Measurements from ENCODE around the gene RGS3. TPM values are rescaled to one million over a fixed set of nuclear protein-coding genes. Genes with fewer than 3 reads are reported as not detected.

The RGS3 gene
- total RNA-seq, 1 experiment from 2014 or later, result 39.4 TPM

DNA sequence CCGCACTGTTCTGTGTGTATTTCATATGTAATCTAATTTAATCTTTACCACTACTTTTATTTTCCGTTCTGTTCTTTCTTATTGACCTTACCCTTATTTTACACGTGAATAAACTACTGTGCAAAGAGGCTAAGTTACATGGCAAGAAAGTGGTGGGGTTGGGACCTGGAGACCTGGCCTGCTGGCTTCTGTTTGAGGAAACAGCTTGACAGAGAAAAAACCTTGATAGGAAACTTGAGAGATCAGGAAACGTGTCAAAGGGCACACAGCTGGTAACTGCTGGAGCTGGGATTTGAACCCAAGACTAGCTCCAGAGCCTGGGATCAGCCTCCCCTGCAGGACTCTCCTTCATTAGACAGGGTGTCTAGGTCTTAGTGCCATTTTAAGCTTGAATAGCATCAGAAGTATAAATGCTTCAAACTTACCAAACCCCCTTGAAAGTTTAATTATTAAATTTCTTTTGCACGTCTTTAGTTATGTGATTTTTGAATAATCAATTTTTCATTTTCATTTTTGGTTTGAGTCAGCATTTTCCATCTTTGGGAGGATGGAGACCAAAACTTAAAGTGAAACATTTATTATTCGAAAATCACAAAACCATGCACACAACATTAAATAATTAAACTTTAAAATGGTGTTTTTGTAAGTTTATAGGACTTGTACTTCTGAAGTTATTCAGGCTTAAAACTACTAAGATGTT is 129.5 kb downstream of the RGS3 start:
- CTCF ChIA-PET, result interaction anchor here (1.1 to 11.8 kb wide), 4 partner anchors 8 to 147 kb away, joined by 4 to 287 read pairs (median 14); no protein-coding TSS in a partner anchor
- Histone ChIP-seq H4K20me1 (ENCODE audit: insufficient read depth) (no peaks in the 10 kb centered on the region), H3K9me2 (ENCODE audit: insufficient read depth) (no peaks in the 10 kb centered on the region), H3K4me2 (ENCODE audit: low read length) (peak overlapping the region; percentile 38), H3K9me3 (ENCODE audit: control insufficient read depth in 1 of 2, insufficient read depth in 1 of 2, low read depth in 1 of 2, low read length in 2 of 2) (no peaks in the 10 kb centered on the region), H3K9ac (ENCODE audit: low read length) (no peak overlapping the region), H3K27me3 (ENCODE audit: insufficient read depth, low read length) (no peaks in the 10 kb centered on the region), H3K4me1 (ENCODE audit: control insufficient read depth in 1 of 2, insufficient read depth in 2 of 2, low read length in 2 of 2) (peaks cover 9 to 16% of the 10 kb centered on the region in 2 experiments), H3K27ac (ENCODE audit: low read depth, low read length) (no peak overlapping the region), H2AFZ (ENCODE audit: low read depth, low read length, poor library complexity, severe bottlenecking) (no peak overlapping the region), H3K36me3 (ENCODE audit: control insufficient read depth in 1 of 2, insufficient read depth in 2 of 2, low read length in 2 of 2) (peaks cover 2% of the 10 kb centered on the region in 2 experiments; a peak in 2 of 4 replicates), H3K4me3 (replicated peaks in 1 of 2; ENCODE audit: low read depth in 1 of 2, low read length in 2 of 2) (no peak overlapping the region), H3K79me2 (ENCODE audit: insufficient read depth, low read length) (no peaks in the 10 kb centered on the region)
- no peak for DNase-seq (ENCODE audit: low read depth, low spot score)
- intact Hi-C loops (cut with micrococcal nuclease), result no loop called here
- POLR2A ChIA-PET, result interaction anchor here (0.9 to 1.3 kb wide), 3 partner anchors 9 to 65 kb away, joined by 3 to 5 read pairs (median 4); no protein-coding TSS in a partner anchor
- RAD21 ChIA-PET (ENCODE audit: low non-redundant PET in 1 of 2, low total read pairs in 2 of 2, uncharacterized antibody in 2 of 2, unreplicated experiment in 2 of 2), result interaction anchor here (2.5 to 2.8 kb wide), 2 partner anchors 62 to 63 kb away, joined by 28 to 68 read pairs; no protein-coding TSS in a partner anchor
- ATAC-seq, result no peak
- BruUV-seq (replicated peaks), result no TSS peak
- TF ChIP-seq, protein P1, sequence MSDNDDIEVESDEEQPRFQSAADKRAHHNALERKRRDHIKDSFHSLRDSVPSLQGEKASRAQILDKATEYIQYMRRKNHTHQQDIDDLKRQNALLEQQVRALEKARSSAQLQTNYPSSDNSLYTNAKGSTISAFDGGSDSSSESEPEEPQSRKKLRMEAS (IDR thresholded peaks at IDR 0.05), result no peak
- TF ChIP-seq CBX3 (IDR thresholded peaks at IDR 0.05; ENCODE audit: low read depth) (no peak), EGR1 (IDR thresholded peaks at IDR 0.05; ENCODE audit: low read depth) (no peak), POLR2AphosphoS5 (IDR thresholded peaks at IDR 0.05; ENCODE audit: low read depth, low read length) (no peak), SRF (IDR thresholded peaks at IDR 0.05; ENCODE audit: low read depth) (no peak), YY1 (IDR thresholded peaks at IDR 0.05; ENCODE audit: extremely low read depth, insufficient replicate concordance, low read depth, low read length) (no peak), TCF7L2 (IDR thresholded peaks at IDR 0.05; ENCODE audit: borderline replicate concordance, extremely low read depth, insufficient read depth, insufficient read length) (no peak), ELF1 (IDR thresholded peaks at IDR 0.05; ENCODE audit: borderline replicate concordance, low read depth) (no peak), SIN3A (IDR thresholded peaks at IDR 0.05; ENCODE audit: low read depth) (no peak), EZH2phosphoT487 (IDR thresholded peaks at IDR 0.05; ENCODE audit: borderline replicate concordance) (no peak), FOSL1 (IDR thresholded peaks at IDR 0.05; ENCODE audit: low read depth) (no peak), SP1 (IDR thresholded peaks at IDR 0.05; ENCODE audit: low read depth) (no peak), RAD21 (IDR thresholded peaks at IDR 0.05; ENCODE audit: low read depth) (no peak)
- TF ChIP-seq, protein P2, sequence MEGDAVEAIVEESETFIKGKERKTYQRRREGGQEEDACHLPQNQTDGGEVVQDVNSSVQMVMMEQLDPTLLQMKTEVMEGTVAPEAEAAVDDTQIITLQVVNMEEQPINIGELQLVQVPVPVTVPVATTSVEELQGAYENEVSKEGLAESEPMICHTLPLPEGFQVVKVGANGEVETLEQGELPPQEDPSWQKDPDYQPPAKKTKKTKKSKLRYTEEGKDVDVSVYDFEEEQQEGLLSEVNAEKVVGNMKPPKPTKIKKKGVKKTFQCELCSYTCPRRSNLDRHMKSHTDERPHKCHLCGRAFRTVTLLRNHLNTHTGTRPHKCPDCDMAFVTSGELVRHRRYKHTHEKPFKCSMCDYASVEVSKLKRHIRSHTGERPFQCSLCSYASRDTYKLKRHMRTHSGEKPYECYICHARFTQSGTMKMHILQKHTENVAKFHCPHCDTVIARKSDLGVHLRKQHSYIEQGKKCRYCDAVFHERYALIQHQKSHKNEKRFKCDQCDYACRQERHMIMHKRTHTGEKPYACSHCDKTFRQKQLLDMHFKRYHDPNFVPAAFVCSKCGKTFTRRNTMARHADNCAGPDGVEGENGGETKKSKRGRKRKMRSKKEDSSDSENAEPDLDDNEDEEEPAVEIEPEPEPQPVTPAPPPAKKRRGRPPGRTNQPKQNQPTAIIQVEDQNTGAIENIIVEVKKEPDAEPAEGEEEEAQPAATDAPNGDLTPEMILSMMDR (IDR thresholded peaks at IDR 0.05 in 2 of 3, conservative IDR thresholded peaks at IDR 0.05 in 1 of 3; ENCODE audit: borderline replicate concordance in 1 of 3, insufficient read depth in 1 of 3, low read depth in 2 of 3, low read length in 2 of 3), result no peak
- TF ChIP-seq, protein P3, sequence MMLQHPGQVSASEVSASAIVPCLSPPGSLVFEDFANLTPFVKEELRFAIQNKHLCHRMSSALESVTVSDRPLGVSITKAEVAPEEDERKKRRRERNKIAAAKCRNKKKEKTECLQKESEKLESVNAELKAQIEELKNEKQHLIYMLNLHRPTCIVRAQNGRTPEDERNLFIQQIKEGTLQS (IDR thresholded peaks at IDR 0.05), result no peak
